GM19239 (cell line): Measurements from ENCODE around the gene VWF.

Experiments used
- DNase-seq: peaks from one replicate; pipeline ENCODE4 v3.0.0; 2011; ENCODE audit warnings: low spot score; ENCODE audit not compliant: insufficient read length
- FAIRE-seq: peaks from 2 replicates; lab custom pipeline; 2011; peaks lifted over from hg19 to GRCh38; lab: Jason Lieb, UNC

VWF gene

GRCh38 chr12:5927732-5928516 is 196.5 kb downstream of the VWF start:
- no peak for DNase-seq
- FAIRE-seq, result no peak

GRCh38 chr12:5925646-5926045 is 198.8 kb downstream of the VWF start:
- DNase-seq, result no peak
- FAIRE-seq, result no peak

- FAIRE-seq (no peak), DNase-seq (no peak)
These were observed 200.1 kb downstream of the VWF start for GRCh38 chr12:5924342-5924741.

- no peak for FAIRE-seq
These were observed 200.7 kb downstream of the VWF start for GRCh38 chr12:5923751-5924150.

GRCh38 chr12:5923043-5923605 is 201.3 kb downstream of the VWF start:
- no peak for DNase-seq
- no peak for FAIRE-seq

More at GRCh38 chr12:5923751-5924150, 200.7 kb downstream of the VWF start:
- DNase-seq, result no peak

- no peak for FAIRE-seq
- no peak for DNase-seq
These were observed 202.2 kb downstream of the VWF start for GRCh38 chr12:5921966-5922899.

GRCh38 chr12:5921027-5921909 is 203.2 kb downstream of the VWF start:
- FAIRE-seq, result no peak

GRCh38 chr12:5916785-5917290 is 207.6 kb downstream of the VWF start:
- FAIRE-seq (no peak), DNase-seq (no peak)

More at GRCh38 chr12:5921027-5921909, 203.2 kb downstream of the VWF start:
- DNase-seq, result no peak

GRCh38 chr12:5915511-5915910 is 209.0 kb downstream of the VWF start:
- FAIRE-seq, result no peak
- DNase-seq, result no peak

- no peak for FAIRE-seq
- no peak for DNase-seq
These were observed 209.9 kb downstream of the VWF start for GRCh38 chr12:5914387-5915149.

- no peak for DNase-seq
- FAIRE-seq, result no peak
These were observed 211.1 kb downstream of the VWF start for GRCh38 chr12:5913387-5913786.

- FAIRE-seq (no peak), DNase-seq (no peak)
These were observed 211.8 kb downstream of the VWF start for GRCh38 chr12:5912437-5913334.

- DNase-seq, result no peak
These were observed 212.5 kb downstream of the VWF start for GRCh38 chr12:5912011-5912410.

GRCh38 chr12:5910790-5911548 is 213.5 kb downstream of the VWF start:
- no peak for FAIRE-seq
- no peak for DNase-seq

More at GRCh38 chr12:5912011-5912410, 212.5 kb downstream of the VWF start:
- no peak for FAIRE-seq

GRCh38 chr12:5909560-5909959 is 214.9 kb downstream of the VWF start:
- FAIRE-seq (no peak), DNase-seq (no peak)

GRCh38 chr12:5908251-5908650 is 216.2 kb downstream of the VWF start:
- FAIRE-seq (no peak), DNase-seq (no peak)

GRCh38 chr12:5907807-5908206 is 216.7 kb downstream of the VWF start:
- no peak for DNase-seq
- no peak for FAIRE-seq
